Measurements from ENCODE around the gene YWHAH. TPM values are rescaled to one million over a fixed set of nuclear protein-coding genes. Genes with fewer than 3 reads are reported as not detected.

Gene YWHAH
- total RNA-seq, 1 experiment from 2014 or later, result 81.9 TPM

GRCh38 chr22:31947296-31947695, 3.0 kb downstream of the YWHAH start:
- DNase-seq (ENCODE audit: extremely low read depth, low read depth), result peak; percentile 34

DNA sequence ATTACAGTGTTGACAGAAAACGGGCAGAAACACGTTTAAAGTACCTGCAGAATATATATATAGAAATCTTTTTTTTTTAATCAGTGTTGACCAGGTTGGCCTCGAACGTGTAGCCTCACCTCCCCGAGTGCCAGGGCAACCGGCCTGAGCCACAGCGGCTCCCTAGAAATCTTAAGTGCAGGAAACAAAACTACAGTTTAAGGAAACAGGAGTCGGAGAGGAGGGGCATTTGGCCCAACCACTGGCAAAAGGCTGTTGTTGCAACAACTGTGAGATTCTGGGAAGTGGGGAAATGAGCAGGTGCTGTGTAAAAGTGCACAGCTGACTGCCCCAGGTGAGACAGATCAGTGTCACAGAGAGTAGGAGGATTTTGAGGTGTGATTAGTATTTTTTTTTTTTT, 3.7 kb downstream of the YWHAH start:
- DNase-seq (ENCODE audit: extremely low read depth, low read depth), result no peak

DNA sequence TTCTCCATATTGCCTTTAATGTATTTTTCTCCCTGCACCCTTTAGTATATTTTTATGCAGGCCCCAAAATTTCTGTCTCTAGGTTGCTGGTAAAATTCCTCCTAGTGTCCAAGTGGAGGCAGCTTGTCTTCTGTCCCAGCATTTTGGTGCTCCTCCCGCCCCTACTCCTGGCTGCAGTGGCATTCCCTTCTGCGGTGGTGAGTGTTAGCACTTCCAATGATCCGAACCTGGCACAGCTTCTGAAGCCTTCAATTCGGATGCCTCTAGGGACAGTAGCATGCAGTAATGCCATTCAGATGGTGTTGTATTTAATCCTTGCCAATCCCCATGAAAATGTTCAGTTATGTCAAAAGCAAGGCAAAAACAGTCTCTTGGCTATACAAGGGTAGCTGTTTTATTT, 5.9 kb downstream of the YWHAH start:
- no peak for DNase-seq (ENCODE audit: extremely low read depth, low read depth)

DNA sequence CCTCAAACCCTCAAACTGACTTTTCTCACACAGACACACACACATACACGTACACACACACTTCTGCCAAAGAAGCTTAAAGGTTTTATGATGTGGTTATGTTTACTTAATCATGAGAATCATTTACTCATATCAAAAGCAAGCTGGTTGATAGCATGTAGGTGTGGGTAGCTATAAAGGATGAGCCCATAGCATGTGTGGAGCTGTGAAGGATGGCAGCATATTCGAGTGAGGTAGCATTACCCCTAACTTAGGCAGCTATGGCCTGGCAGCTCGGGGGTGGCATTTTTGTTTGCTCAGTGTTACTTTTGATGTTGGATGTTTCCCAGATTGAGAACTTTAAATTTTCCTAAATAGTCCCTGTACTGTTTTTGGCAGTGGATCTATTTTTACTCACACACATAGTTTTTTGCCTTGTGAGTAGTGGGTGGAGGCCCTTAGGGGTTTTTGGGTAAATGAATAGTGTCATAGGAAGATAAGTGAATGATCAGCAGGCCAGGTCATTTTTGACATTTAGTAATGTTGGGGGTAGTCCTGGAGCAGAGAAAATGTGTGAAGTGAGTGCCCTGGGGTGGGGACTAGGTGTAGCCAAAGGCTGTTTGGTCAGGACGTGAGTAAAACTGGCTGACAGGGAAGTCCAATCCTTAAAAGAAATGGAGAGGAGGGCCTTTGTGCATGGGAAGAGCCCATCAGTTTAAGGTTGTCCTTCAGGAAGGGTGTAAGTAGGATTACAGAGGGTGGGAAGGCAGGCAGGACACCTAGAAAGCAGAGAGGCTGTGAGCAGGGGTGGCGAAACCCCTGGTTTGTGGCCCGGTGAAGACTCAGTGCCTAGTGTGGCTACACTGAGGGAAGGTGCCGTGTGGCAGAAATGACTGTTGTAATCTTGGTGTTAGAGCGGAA, 7.1 kb downstream of the YWHAH start:
- DNase-seq (ENCODE audit: extremely low read depth, low read depth), result no peak

DNA sequence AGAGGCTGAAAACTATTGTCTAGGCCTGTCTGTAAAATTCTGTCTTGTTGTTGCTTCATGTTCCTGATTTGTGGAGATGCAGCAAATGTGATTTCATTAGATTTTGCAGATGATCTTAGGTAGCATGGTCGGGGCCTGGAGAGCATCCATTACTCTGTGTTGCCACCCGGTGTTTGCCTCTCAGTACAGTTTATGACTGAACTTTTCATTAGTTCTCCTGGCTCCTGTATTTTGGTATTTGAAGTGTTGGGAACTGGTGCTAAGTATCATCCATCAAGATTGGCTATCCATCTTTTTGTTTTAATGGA, 7.7 kb downstream of the YWHAH start:
- DNase-seq (ENCODE audit: extremely low read depth, low read depth), result no peak

DNA sequence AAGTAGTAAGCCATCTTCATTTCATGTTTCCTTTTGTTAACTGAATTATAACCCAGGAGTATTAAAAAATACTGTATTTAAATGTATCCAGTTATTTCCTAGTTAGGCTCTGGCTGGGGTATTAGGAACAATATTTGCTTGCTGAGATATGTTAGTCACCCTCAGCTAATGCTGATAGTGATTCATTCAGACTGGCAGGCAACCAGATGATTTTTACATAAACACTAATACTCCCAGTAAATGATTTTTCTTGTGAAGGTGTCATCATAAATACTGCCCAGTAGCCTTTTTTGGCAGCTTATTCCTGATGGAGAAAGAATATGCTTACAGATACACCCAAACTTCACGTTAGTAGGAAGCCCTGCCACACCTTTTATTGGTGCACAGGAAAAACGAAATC, 8.1 kb downstream of the YWHAH start:
- peak; percentile 25 for DNase-seq (ENCODE audit: extremely low read depth, low read depth)

DNA sequence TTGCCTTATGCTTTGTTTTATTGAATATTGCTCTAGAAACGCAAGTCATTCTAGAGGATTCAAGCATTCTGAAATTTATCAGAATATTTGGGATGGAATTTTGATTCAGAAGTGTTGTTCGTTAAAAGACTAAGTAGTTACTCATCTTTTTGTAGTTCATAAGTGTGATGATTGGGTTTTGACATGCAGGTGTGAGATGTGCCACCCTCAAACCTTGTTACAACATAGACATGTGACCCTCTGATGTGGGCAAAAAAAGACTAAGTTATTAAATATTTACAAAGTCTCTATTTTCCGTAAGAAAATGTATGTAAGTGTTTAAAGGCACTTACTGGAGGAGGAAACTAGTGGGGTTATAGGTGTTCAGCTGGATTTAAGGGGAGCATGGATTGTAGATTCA, 8.9 kb downstream of the YWHAH start:
- no peak for DNase-seq (ENCODE audit: extremely low read depth, low read depth)

- DNase-seq (ENCODE audit: extremely low read depth, low read depth), result no peak
Observed at GRCh38 chr22:31954535-31955523, 10.5 kb downstream of the YWHAH start.

DNA sequence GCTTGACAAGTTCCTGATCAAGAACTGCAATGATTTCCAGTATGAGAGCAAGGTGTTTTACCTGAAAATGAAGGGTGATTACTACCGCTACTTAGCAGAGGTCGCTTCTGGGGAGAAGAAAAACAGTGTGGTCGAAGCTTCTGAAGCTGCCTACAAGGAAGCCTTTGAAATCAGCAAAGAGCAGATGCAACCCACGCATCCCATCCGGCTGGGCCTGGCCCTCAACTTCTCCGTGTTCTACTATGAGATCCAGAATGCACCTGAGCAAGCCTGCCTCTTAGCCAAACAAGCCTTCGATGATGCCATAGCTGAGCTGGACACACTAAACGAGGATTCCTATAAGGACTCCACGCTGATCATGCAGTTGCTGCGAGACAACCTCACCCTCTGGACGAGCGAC, 12.0 kb downstream of the YWHAH start:
- DNase-seq (ENCODE audit: extremely low read depth, low read depth), result no peak

GRCh38 chr22:31957970-31958594, 13.7 kb downstream of the YWHAH start:
- no peak for DNase-seq (ENCODE audit: extremely low read depth, low read depth)

GRCh38 chr22:31958625-31959239, 14.4 kb downstream of the YWHAH start:
- no peak for DNase-seq (ENCODE audit: extremely low read depth, low read depth)

GRCh38 chr22:31960767-31961166, 16.4 kb downstream of the YWHAH start:
- no peak for DNase-seq (ENCODE audit: extremely low read depth, low read depth)

GRCh38 chr22:31962387-31963125, 18.2 kb downstream of the YWHAH start:
- DNase-seq (ENCODE audit: extremely low read depth, low read depth), result no peak

DNA sequence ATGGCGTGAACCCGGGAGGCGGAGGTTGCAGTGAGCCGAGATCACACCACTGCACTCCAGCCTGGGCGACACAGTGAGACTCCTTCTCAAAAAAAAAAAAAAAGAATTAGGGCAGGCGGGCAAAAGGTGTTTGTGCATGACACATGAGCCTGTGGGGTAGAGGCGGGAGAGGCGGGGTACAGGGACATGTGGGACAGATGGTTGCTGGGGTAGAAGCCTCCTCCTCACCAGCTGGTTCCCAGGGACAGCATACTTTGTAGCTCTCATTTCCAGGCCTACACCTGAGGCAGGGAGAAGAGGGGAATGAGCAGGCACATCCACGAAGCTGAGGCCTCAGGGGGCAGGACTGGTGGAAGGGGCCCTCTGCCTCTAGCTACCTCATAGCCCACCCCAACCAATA, 23.7 kb downstream of the YWHAH start:
- DNase-seq (ENCODE audit: extremely low read depth, low read depth), result no peak

DNA sequence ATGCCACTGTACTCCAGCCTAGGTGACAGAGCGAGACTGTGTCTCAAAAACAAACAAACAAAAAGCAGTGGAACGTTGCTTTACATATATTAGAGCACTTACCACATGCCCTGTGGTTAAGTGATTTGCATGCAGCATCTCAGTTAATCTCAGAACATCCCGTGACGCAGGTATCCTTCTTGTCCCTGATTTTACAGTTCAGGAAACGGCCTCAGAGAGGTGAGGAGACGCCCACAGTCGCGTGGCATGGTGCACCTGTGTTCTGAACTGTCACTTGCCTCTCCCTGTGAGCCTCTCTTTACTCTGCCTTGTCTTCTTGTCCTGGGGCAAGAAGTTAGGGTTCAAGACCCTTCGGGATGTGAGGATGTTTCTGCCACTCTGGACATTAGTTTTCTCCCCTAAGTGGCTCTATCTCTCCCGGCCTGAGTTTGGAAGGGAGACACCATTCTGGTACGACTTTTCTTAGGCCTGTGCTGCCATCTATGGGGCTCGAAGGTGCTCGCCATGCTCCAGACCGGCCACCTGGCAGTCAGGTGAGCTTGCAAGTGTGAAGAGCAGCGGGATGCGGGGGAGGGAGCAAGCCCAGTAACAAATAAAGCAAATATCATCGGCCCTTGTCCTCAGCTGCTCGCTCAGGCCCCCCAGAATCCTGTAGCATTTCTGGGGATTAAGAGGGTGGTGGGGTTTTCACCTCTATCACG, 25.6 kb downstream of the YWHAH start:
- DNase-seq (ENCODE audit: extremely low read depth, low read depth), result peak; percentile 60

GRCh38 chr22:31970490-31971444, 26.4 kb downstream of the YWHAH start:
- DNase-seq (ENCODE audit: extremely low read depth, low read depth), result peak; percentile 65

- DNase-seq (ENCODE audit: extremely low read depth, low read depth), result no peak
Observed at GRCh38 chr22:31972180-31972579, 27.8 kb downstream of the YWHAH start.

DNA sequence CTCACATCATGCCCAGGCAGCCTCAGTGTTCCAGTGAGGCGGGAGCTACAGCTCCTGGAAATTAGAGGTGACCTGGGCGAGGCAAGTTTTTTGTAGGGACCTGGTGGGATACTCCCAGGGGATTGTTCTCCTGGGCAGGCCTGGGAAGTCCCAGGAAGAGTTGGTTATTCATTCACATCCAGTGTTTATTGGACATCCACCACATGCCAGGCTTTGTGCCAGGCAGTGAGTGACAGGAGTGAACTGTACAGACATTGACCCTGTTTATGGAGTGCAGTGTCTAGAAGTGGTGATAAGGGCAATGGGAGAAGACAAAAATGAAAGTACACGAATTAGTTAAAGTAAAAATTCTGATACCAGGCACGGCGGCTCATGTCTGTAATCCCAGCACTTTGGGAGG, 29.4 kb downstream of the YWHAH start:
- DNase-seq (ENCODE audit: extremely low read depth, low read depth), result no peak

Measured in NCI-H460 (cell line).